8988T (cell line): ENCODE results near the gene PKD2.
"Not testable (repeated sequence)": the region's sequence is repeated elsewhere in the genome, so short reads cannot be mapped to it uniquely, and the experiment has no call there.

Experiments used
- DNase-seq: peaks from one replicate; pipeline ENCODE4 v3.0.0; 2011

PKD2 gene

GRCh38 chr4:87989765-87990164 is 17.7 kb upstream of the PKD2 start:
- DNase-seq = no peak

DNA sequence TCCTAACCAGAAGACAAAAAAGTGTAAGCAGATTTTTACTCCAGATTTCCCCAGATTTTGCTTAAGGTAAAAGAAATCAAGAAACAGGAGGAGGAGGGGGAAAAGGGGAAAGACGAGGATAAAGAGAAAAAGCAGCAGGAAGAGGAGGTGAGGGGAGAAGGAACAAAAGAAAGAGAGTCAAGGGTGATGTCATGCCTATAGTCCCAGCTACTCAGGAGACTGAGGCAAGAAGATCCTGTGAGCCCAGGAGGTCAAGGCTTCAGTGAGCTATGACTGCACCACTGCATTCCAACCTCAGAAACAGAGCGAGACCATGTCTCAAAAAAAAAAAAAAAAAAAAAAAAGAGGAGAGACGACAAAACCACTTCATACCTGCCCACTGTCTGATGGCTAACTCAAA is 12.0 kb upstream of the PKD2 start:
- DNase-seq = no peak

GRCh38 chr4:87999191-87999691 is 8.2 kb upstream of the PKD2 start:
- DNase-seq = not testable (repeated sequence)

DNA sequence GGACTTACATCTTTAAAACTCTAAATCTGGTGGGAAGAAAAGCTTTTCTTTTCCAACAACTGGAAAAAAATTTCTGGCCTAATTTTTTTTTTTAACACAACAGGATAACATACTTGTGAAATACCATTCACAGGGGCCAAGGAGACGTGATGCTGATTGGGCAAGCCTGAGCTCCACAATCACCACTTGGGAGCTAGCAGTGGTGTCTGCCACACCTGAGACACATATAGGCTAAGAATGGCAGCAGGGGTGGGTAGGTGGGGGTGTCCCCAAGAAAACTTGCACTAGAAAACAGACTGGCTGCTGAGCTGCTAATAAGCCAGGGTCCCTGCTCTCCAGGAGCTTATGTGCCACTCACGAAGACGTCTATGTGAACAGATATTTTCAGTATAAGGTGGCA is 5.6 kb upstream of the PKD2 start:
- no peak for DNase-seq

DNA sequence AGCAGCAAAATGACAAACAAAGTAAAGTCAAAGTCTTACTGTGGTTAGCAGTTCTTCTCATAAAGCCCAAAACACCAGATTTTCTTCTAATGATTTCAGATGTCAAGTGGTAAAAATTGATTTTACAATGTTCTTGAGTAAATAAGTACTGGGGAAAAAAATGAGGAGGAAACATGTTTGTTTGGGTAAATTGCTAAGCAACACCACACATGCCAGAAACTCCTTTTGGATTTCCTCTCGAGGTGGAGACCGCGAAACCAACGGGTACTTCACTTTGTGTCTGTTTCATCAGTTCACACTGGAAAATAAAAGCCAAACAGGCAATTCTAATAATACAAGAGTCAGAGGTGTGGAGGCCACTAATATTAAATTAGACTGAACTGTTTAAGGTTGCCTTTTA is 4.6 kb upstream of the PKD2 start:
- no peak for DNase-seq

DNA sequence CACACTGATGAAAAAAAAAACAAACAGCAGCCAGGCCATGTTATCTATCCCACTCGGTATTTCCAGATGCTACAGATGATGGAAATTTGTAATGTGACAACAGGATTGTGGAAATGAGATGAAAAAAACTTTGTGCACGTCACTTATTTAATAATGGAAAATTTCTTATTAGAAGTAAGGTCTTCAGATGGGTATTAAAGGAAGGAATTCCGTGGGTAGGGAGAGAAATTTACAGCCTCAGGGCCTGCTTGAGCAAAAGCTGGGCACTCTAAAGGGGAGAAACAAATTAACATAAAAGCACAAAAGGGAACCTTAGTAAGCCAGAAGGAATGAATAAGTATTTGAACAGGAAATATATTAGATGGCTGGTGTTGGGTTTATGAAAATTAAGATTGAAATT is 4.2 kb upstream of the PKD2 start:
- DNase-seq = no peak

DNA sequence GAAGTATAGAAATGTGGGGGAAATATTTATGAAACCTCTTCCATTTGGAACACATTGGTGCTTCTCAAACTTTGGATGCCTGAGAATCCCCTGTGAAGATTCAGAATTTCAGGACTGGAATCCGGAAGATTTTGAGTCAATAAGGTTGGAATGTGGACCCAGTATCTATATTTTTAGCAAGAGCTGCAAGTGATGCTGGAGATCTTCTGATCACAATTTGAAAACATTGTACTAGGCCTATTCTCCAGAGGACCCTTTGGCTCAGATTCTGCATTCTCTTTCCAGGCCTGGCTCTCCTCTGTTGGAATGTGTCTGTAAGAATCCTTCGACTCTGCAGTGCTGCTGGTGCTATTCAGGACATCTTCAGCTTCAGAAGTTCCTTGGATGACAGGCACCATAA is 2.4 kb upstream of the PKD2 start:
- DNase-seq = no peak

DNA sequence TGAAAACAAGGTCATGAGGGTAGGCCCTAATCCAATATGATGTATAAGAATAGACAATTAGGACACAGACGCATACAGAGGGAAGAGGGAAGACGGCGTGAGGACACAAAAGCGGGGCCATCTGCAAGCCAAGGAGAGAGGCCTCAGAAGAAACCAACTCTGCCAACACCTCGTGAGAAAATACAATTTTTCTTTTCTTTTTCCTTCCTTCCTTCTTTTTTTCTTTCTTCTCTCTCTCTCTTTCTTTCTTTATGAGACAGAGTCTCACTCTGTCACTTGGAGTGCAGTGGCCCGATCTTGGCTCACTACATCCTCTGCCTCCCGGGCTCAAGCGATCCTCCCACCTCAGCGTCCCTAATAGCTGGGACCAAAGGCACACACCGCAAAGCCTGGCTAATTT is 1.5 kb upstream of the PKD2 start:
- DNase-seq = no peak

GRCh38 chr4:88006956-88007303 is 505 bp upstream of the PKD2 start:
- no peak for DNase-seq

- peak; percentile 47 for DNase-seq
Measured at GRCh38 chr4:88008122-88008742, 797 bp downstream of the PKD2 start.

- no peak for DNase-seq
Measured at GRCh38 chr4:88008743-88009171, 1.3 kb downstream of the PKD2 start.

- no peak for DNase-seq
Measured at GRCh38 chr4:88009871-88010270, 2.4 kb downstream of the PKD2 start.

DNA sequence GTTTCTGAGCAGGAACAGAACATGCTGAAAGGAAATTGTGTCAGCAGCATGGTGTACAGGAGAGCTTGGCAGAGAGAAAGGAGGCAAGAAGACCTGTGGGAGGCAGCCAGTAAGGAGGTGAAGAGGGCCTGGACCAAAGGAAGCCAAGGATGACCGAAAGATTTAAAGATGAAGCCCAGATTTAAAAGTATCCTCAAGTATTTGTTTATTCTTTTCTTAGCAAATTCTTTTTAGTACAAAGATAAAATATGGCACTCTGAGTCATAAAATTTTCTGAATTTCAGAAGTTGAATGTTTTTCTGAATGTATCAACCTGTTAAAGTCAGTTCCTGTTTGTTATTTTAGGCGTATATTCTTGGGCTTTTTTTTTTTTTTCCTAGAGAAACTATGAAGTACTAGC is 3.5 kb downstream of the PKD2 start:
- no peak for DNase-seq

DNA sequence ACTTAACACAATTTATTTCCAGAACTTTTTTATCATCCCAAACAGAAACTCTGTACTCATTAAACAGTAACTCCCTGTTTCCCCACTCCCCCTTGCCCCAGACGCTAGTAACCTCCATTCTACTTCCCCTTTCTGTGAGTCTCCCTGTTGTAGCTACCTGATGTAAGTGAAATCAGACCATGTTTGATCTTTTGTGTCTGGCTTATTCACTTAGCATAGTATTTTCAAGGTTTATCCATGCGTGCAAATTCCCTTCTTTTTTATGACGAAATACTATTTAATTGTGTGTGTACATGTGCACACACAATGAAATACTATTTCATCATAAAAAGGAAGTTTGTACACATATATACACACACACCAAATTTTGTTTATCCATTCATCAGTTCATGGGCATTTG is 5.2 kb downstream of the PKD2 start:
- DNase-seq = no peak

- no peak for DNase-seq
Measured at GRCh38 chr4:88014386-88014905, 7.0 kb downstream of the PKD2 start.

DNA sequence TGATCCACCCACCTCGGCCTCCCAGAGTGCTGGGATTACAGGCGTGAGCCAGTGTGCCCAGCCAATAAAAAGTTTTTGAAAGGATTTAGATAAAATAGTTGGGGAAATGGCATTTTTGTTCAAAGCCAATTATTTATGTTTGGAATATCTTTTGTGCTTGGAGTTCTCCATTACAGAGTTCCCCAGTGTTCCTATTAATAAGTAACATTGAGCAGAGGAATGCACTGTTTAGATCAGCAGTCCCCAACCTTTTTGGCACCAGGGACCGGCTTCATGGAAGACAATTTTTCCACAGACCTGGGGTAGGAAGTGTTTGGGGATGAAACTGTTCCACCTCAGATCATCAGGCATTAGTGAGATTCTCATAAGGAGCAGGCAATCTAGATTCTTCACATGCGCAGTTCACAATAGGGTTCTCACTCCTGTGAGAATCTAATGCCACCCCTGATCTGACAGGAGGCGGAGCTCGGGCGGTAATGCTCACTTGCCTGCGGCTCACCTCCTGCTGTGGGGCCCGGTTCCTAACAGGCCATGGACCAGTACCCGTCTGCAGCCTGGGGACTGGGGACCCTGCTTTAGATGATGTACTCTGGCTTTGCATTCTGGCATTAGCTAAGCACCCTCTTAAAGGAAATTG is 8.3 kb downstream of the PKD2 start:
- DNase-seq = no peak

DNA sequence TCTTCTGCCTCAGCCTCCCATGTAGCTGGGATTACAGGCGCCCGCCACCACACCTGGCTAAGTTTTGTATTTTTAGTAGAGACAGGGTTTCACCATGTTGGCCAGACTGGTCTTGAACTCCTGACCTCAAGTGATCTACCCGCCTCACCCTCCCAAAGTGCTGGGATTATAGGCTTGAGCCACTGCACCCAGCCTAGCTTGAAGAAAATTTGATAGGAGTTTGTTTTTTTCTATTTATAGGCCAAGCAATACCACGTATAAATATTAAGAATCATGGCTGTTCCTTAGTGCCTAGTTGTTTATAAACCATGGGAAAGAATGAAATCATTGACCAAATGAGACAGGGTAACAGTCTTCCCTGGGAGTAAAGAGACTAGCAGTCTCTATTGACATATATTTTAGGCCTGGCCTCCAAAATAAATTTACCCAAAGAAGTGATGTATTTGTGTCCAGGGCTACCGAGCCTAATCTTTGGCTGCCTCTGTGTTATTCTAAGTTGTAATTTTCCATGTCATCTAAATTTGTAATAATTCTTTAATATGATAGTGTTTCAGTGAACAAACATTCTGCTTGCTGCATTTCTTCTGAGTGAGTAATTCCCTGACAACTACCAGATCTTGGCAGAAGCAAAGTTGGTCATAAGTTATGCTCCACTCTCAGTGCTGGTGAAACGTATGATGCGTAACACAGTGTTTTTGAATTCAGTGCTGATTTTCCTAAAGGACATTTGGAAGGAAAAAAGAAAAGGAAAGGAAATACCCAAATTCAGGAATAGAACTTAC is 10.3 kb downstream of the PKD2 start:
- DNase-seq = no peak

DNA sequence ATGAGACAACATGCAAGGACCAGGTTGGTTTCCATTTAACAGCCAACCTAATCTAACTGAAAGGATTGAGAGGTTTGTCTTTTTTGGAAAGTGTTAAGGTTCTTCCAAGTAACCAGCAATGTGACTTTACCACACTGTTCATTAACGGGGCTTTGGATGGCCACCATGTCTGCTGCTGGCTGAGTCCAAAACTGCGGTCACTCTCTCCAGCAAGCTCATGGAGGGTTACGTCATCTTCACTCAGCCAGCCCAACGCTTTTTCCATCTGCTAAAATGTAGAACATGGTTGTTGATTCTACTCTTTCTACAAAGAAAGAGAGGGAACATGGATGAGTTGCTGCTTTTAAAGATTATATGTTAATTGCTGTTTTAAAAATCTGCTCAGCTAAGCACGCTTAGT is 11.0 kb downstream of the PKD2 start:
- no peak for DNase-seq

- DNase-seq = no peak
Measured at GRCh38 chr4:88021824-88022223, 14.4 kb downstream of the PKD2 start.

DNA sequence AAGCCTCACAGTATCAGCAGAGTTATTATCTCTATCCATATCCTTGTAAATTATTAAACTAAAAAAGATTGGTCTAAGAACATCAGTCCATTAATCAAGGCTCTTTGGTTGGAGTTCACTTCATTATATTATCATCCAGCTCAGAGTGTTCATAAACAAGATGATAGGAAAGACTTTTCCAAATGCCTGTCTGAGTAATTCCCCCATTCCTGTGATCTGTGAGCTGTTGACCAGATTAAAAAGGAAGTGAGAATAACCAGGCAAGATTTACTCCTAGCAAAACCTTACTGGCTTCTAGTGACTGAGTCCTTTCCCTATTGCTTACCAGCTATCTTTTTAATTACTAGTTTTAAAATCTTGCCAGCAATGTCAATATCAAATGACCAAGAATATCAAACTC is 14.9 kb downstream of the PKD2 start:
- no peak for DNase-seq

GRCh38 chr4:88025868-88026661 is 18.6 kb downstream of the PKD2 start:
- not testable (repeated sequence) for DNase-seq

DNA sequence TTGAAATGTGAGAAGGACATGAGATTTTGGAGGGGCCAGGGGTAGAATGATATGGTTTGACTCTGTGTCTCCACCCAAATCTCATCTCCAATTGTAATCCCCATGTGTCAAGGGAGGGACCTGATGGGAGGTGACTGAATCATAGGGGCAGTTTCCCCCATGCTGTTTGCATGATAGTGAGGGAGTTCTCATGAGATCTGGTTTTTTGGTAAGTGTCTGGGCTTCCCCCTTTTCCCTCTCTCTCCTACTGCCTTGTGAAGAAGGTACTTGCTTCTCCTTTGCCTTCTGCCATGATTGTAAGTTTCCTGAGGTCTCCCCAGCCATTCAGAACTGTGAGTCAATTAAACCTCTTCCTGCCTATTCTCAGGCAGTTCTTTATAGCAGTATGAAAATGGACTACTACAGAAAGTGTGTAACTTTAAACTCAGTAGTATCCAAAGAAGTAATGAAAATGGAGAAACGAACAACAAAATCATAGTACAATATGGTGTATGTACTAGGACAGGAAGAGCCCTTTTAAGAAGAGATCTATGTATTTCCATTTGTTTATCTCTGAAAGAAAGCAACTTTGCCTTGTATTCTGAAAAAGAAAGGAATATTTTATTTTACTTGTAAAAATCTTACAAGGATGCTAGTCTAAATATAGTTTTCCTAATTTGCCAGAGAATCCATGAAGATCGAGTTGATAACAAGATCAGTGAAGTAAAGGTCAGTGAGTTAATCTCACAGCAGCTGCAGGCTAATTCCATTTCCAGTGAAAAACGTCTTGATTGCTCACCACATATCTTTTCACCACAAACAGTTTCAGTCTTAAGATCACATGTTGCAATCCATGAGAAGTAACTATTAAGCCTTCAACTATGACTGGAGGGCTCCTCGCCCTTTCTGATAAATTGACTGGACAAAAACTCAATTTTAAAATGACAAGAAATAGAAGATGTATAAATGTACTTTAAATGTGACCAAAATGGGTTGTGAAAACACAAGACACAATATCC is 20.5 kb downstream of the PKD2 start:
- no peak for DNase-seq
